PFSK-1 (cell line): ENCODE results near the gene SLC2A13.

ENCODE experiments used
- FOXP2 ChIP-seq: optimal IDR thresholded peaks from 2 replicates; pipeline ENCODE3; 2011; ENCODE audit warnings: borderline replicate concordance, control low read depth, inconsistent platforms; ENCODE audit not compliant: insufficient read depth; ENCODE audit errors: extremely low read length, extremely low read depth
- POLR2AphosphoS5 ChIP-seq: IDR thresholded peaks from 2 replicates; pipeline ENCODE4 v1.6.1; 2012; ENCODE audit warnings: low read depth, mild to moderate bottlenecking, control low read depth, low read length, moderate library complexity
- REST ChIP-seq, 2 experiments: IDR thresholded peaks; 2 replicates each; pipeline versions ENCODE4 v1.6.1 to v1.8.0; 2011 to 2012; ENCODE audit warnings: low read depth in 2 of 2, low read length in 2 of 2, control low read depth in 1 of 2, inconsistent platforms in 1 of 2, mild to moderate bottlenecking in 1 of 2, moderate library complexity in 1 of 2; ENCODE audit not compliant: insufficient read depth in 1 of 2
- SIN3A ChIP-seq: IDR thresholded peaks from 2 replicates; pipeline ENCODE4 v1.6.1; 2012; ENCODE audit warnings: mild to moderate bottlenecking, low read length, moderate library complexity, borderline replicate concordance; ENCODE audit not compliant: insufficient read depth
- TAF1 ChIP-seq: IDR thresholded peaks from 2 replicates; pipeline ENCODE4 v1.6.1; 2012; ENCODE audit warnings: low read length, control low read depth, borderline replicate concordance; ENCODE audit not compliant: insufficient read depth

DNA sequence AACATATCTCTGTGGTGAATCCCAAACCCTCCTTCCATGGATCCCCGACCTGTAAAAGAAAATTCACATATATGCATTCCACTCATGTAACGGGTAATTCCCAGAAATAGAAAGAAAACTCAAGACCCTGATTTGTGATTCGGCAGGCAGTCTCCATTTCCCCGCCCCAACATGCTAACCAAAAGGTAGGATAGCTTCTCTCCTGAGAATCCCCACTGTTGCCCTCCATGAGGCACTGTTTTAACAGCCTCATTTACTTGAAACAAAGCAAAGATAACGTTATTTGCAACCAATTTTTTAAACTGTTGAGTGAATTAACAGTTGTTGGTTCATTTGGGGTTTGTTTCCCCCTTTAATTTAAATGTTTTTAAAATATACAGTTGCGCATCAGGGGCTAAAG lies 774 bp upstream of the SLC2A13 start:
- no peak for TF ChIP-seq REST (IDR thresholded peaks at IDR 0.05; ENCODE audit: insufficient read depth in 1 of 2, low read depth in 2 of 2, low read length in 2 of 2)
- TF ChIP-seq POLR2AphosphoS5 = no peak
- no peak for TF ChIP-seq FOXP2
- no peak for TF ChIP-seq SIN3A
- TF ChIP-seq TAF1 = no peak
